ENCODE data around the gene PLXNA4. TPM values are rescaled to one million over a fixed set of nuclear protein-coding genes. Genes with fewer than 3 reads are reported as not detected.

PLXNA4 gene
- total RNA-seq, 4 donors from 2014 or later = 4.8 to 19.7 (median 10.7) TPM

DNA sequence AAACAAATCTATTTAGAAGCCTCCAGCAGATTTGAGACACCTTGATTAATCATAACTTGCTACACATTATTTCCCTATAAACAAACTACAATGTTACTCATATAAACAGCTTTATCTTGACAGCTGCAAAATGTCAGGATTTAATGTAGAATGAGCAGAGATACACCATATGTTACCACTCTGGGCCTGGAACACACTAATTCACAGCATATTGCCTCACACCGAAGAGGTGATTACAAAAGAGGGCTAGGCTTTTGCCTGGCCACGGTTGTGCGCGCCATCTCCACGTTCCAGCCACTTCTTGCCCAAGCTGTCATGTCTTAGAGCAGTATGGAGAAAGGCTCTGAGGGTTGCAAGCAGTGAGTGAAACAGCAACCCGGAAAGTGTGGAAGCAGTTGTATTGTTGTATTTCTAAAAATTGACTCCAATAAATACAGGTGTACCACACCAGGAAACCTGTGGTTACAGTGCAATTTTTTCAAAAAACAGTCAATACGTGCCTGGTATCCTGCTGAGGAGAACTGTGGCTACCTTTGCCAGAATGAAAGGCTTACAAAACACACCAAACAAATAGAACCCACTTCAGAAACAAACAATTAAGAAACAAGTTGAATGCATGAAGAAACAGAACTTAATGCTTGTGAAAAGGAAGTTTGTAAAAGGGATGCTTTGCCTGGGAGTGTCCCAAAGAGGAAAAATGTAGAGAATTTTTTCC lies 498.1 kb downstream of the PLXNA4 start:
- no peaks in the 10 kb centered on the region for H3K36me3 ChIP-seq

DNA sequence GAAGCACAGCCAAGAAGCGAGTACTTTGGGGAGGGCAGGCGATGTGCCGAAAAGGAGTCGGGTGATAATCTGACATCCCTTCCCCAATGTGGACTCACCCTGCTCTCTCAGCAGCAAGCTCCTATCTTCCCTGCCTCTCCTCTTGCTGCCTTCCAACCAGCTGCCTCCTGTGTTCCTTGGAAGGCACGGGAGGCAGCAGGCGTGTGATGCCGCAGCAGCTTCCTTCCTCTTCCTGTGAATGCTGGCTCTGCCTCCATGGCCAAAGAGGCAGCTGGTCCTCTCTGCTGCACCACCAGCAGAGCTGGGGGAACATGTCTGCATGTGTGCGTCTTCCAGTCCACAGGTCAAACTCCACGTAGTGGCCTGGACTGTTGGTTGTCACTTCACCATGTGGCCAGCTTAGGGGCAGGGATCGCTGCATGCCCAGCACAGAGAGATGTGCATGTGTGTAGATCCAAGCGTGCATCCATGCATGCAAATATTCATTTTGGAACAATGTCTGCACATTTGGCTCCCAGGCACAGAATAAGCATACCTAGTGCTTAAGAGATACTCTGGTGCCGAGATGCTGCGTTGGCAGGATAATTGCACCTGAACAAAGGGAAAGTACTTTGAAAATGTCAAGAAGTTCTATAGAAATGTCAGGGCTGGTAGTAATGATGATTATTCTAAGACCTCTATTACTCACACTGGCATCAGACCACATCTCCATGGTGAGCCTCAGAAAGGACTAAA lies 499.8 kb downstream of the PLXNA4 start:
- H3K27me3 ChIP-seq = no peaks in the 10 kb centered on the region
- ATAC-seq = no peak
- no peak overlapping the region for H3K4me3 ChIP-seq

More for the DNA sequence above, 498.1 kb downstream of the PLXNA4 start:
- H3K27ac ChIP-seq = no peak overlapping the region
- ATAC-seq = peak; percentile 61
- peaks cover 3 to 62% (median 13%) of the 10 kb centered on the region in 3 donors for H3K4me1 ChIP-seq
- H3K4me3 ChIP-seq = no peak overlapping the region
- no peaks in the 10 kb centered on the region for H3K27me3 ChIP-seq
- no peaks in the 10 kb centered on the region for H3K9me3 ChIP-seq
- WGBS, 2 donors (ENCODE audit: low coverage in 1 of 2) = 50 to 74% methylated on average over 3 to 7 of the region's 7 CpGs
- no peak for TF ChIP-seq POLR2A (IDR thresholded peaks at IDR 0.05)
- peak; percentile 87 for TF ChIP-seq POLR2AphosphoS5 (IDR thresholded peaks at IDR 0.05)
- TF ChIP-seq EP300 (IDR thresholded peaks at IDR 0.05) = no peak
- TF ChIP-seq, protein P1, sequence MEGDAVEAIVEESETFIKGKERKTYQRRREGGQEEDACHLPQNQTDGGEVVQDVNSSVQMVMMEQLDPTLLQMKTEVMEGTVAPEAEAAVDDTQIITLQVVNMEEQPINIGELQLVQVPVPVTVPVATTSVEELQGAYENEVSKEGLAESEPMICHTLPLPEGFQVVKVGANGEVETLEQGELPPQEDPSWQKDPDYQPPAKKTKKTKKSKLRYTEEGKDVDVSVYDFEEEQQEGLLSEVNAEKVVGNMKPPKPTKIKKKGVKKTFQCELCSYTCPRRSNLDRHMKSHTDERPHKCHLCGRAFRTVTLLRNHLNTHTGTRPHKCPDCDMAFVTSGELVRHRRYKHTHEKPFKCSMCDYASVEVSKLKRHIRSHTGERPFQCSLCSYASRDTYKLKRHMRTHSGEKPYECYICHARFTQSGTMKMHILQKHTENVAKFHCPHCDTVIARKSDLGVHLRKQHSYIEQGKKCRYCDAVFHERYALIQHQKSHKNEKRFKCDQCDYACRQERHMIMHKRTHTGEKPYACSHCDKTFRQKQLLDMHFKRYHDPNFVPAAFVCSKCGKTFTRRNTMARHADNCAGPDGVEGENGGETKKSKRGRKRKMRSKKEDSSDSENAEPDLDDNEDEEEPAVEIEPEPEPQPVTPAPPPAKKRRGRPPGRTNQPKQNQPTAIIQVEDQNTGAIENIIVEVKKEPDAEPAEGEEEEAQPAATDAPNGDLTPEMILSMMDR (IDR thresholded peaks at IDR 0.05) = no peak

GRCh38 chr7:132075515-132075914 lies 500.8 kb downstream of the PLXNA4 start:
- ATAC-seq = no peak
- Histone ChIP-seq H3K27me3 (no peaks in the 10 kb centered on the region), H3K4me1 (peaks cover 0 to 36% (median 5%) of the 10 kb centered on the region in 3 donors), H3K27ac (no peak overlapping the region), H3K36me3 (no peaks in the 10 kb centered on the region), H3K4me3 (no peak overlapping the region), H3K9me3 (no peaks in the 10 kb centered on the region)
- TF ChIP-seq POLR2A (IDR thresholded peaks at IDR 0.05) (no peak), POLR2AphosphoS5 (IDR thresholded peaks at IDR 0.05) (no peak), EP300 (IDR thresholded peaks at IDR 0.05) (no peak)
- TF ChIP-seq, protein P1 (IDR thresholded peaks at IDR 0.05) = no peak
- 44% methylated on average over 4 of the region's 6 CpGs; no CpG with 5 or more reads in 1 of the 2 donors for WGBS, 2 donors (ENCODE audit: low coverage in 1 of 2)

More for the DNA sequence above, 499.8 kb downstream of the PLXNA4 start:
- peaks cover 0 to 46% (median 10%) of the 10 kb centered on the region in 3 donors for H3K4me1 ChIP-seq
- H3K27ac ChIP-seq = no peak overlapping the region
- TF ChIP-seq, protein P1 (IDR thresholded peaks at IDR 0.05) = no peak
- TF ChIP-seq POLR2A (IDR thresholded peaks at IDR 0.05) (no peak), POLR2AphosphoS5 (IDR thresholded peaks at IDR 0.05) (no peak), EP300 (IDR thresholded peaks at IDR 0.05) (no peak)
- no peaks in the 10 kb centered on the region for H3K9me3 ChIP-seq
- no peaks in the 10 kb centered on the region for H3K36me3 ChIP-seq
- 56 to 78% methylated on average over 5 to 6 of the region's 13 CpGs for WGBS, 2 donors (ENCODE audit: low coverage in 1 of 2)

- Histone ChIP-seq H3K4me3 (no peak overlapping the region), H3K4me1 (peaks cover 0 to 22% (median 0%) of the 10 kb centered on the region in 3 donors), H3K27me3 (no peaks in the 10 kb centered on the region), H3K27ac (no peak overlapping the region), H3K36me3 (no peaks in the 10 kb centered on the region), H3K9me3 (no peaks in the 10 kb centered on the region)
- no peak for TF ChIP-seq POLR2AphosphoS5 (IDR thresholded peaks at IDR 0.05)
- TF ChIP-seq POLR2A (IDR thresholded peaks at IDR 0.05) = no peak
- TF ChIP-seq EP300 (IDR thresholded peaks at IDR 0.05) = no peak
- TF ChIP-seq, protein P1 (IDR thresholded peaks at IDR 0.05) = no peak
- no peak for ATAC-seq
- 73 to 82% methylated on average over 9 to 13 of the region's 15 CpGs for WGBS, 2 donors (ENCODE audit: low coverage in 1 of 2)
Observed at GRCh38 chr7:132073920-132074589, 502.2 kb downstream of the PLXNA4 start.

Data from gastroesophageal sphincter (tissue), 4 donors.